ENCODE measurements around the gene GJA3. TPM values are rescaled to one million over a fixed set of nuclear protein-coding genes. Genes with fewer than 3 reads are reported as not detected.
A peak's percentile ranks its signal among the peaks of the same experiment; 100 is the strongest.

GJA3 gene
- total RNA-seq, 1 donor from 2014 or later: not detected

GRCh38 chr13:20128459-20128931 lies 32.4 kb downstream of the GJA3 start:
- no peak for DNase-seq (ENCODE audit: low read depth in 2 of 2)

GRCh38 chr13:20127562-20128458 lies 33.0 kb downstream of the GJA3 start:
- peak; percentile 42 to 49 for DNase-seq (ENCODE audit: low read depth in 2 of 2)

- DNase-seq (ENCODE audit: low read depth in 2 of 2): no peak
These were observed 33.6 kb downstream of the GJA3 start for GRCh38 chr13:20127262-20127561.

- DNase-seq (ENCODE audit: low read depth in 2 of 2): no peak
These were observed 34.2 kb downstream of the GJA3 start for GRCh38 chr13:20126541-20127261.

- no peak for DNase-seq (ENCODE audit: low read depth in 2 of 2)
These were observed 35.1 kb downstream of the GJA3 start for GRCh38 chr13:20125783-20126165.

- DNase-seq (ENCODE audit: low read depth in 2 of 2): peak; percentile 45 to 73
These were observed 35.6 kb downstream of the GJA3 start for GRCh38 chr13:20125129-20125782.

GRCh38 chr13:20124303-20124702 lies 36.5 kb downstream of the GJA3 start:
- no peak for DNase-seq (ENCODE audit: low read depth in 2 of 2)

GRCh38 chr13:20121159-20121525 lies 39.7 kb downstream of the GJA3 start:
- DNase-seq (ENCODE audit: low read depth in 2 of 2): no peak

- DNase-seq (ENCODE audit: low read depth in 2 of 2): no peak
These were observed 40.9 kb downstream of the GJA3 start for GRCh38 chr13:20119960-20120359.

- DNase-seq (ENCODE audit: low read depth in 2 of 2): peak in 1 of 2 donors; percentile 17
These were observed 42.3 kb downstream of the GJA3 start for GRCh38 chr13:20118268-20119140.

GRCh38 chr13:20116213-20116612 lies 44.6 kb downstream of the GJA3 start:
- no peak for DNase-seq (ENCODE audit: low read depth in 2 of 2)

- no peak for DNase-seq (ENCODE audit: low read depth in 2 of 2)
These were observed 46.7 kb downstream of the GJA3 start for GRCh38 chr13:20114066-20114610.

- no peak for DNase-seq (ENCODE audit: low read depth in 2 of 2)
These were observed 51.8 kb downstream of the GJA3 start for GRCh38 chr13:20109037-20109436.

- DNase-seq (ENCODE audit: low read depth in 2 of 2): peak in 1 of 2 donors; percentile 21
These were observed 54.1 kb downstream of the GJA3 start for GRCh38 chr13:20106742-20107141.

- DNase-seq (ENCODE audit: low read depth in 2 of 2): no peak
These were observed 55.6 kb downstream of the GJA3 start for GRCh38 chr13:20105161-20105689.

GRCh38 chr13:20102525-20103180 lies 58.2 kb downstream of the GJA3 start:
- DNase-seq (ENCODE audit: low read depth in 2 of 2): no peak

- DNase-seq (ENCODE audit: low read depth in 2 of 2): no peak
These were observed 59.2 kb downstream of the GJA3 start for GRCh38 chr13:20101467-20102316.

- DNase-seq (ENCODE audit: low read depth in 2 of 2): no peak
These were observed 61.5 kb downstream of the GJA3 start for GRCh38 chr13:20099319-20099718.

GRCh38 chr13:20093951-20094350 lies 66.9 kb downstream of the GJA3 start:
- no peak for DNase-seq (ENCODE audit: low read depth in 2 of 2)

Measured in lung microvascular endothelial cell (primary cell).